Measurements from ENCODE around the gene ITPR2.
"Not testable (repeated sequence)": the region's sequence is repeated elsewhere in the genome, so short reads cannot be mapped to it uniquely, and the experiment has no call there.

ITPR2 gene

GRCh38 chr12:26460361-26460760 lies 372.6 kb downstream of the ITPR2 start:
- Mint-ChIP-seq H3K27ac (no peak overlapping the region), H3K4me1 (no peaks in the 10 kb centered on the region)
- ATAC-seq: no peak

GRCh38 chr12:26455936-26456574 lies 376.9 kb downstream of the ITPR2 start:
- Mint-ChIP-seq H3K27me3 (no peaks in the 10 kb centered on the region), H3K27ac (no peak overlapping the region), H3K4me3 (no peak overlapping the region), H3K9me3 (no peaks in the 10 kb centered on the region), H3K4me1 (no peaks in the 10 kb centered on the region)
- ATAC-seq (no peak), DNase-seq (no peak)

More at GRCh38 chr12:26460361-26460760, 372.6 kb downstream of the ITPR2 start:
- Mint-ChIP-seq H3K4me3 (no peak overlapping the region), H3K27me3 (no peaks in the 10 kb centered on the region), H3K9me3 (no peaks in the 10 kb centered on the region)
- no peak for DNase-seq

- DNase-seq: no peak
- no peaks in the 10 kb centered on the region for H3K27me3 Mint-ChIP-seq
- H3K9me3 Mint-ChIP-seq: no peaks in the 10 kb centered on the region
- H3K4me3 Mint-ChIP-seq: no peak overlapping the region
- ATAC-seq: no peak
- no peaks in the 10 kb centered on the region for H3K4me1 Mint-ChIP-seq
- no peak overlapping the region for H3K27ac Mint-ChIP-seq
Measured at GRCh38 chr12:26453246-26453645, 379.7 kb downstream of the ITPR2 start.

- Mint-ChIP-seq H3K9me3 (no peaks in the 10 kb centered on the region), H3K27me3 (no peaks in the 10 kb centered on the region), H3K4me3 (no peak overlapping the region), H3K4me1 (no peaks in the 10 kb centered on the region), H3K27ac (no peak overlapping the region)
- DNase-seq (no peak), ATAC-seq (no peak)
Measured at GRCh38 chr12:26452511-26452910, 380.5 kb downstream of the ITPR2 start.

- DNase-seq (no peak), ATAC-seq (no peak)
- H3K9me3 Mint-ChIP-seq: no peaks in the 10 kb centered on the region
- H3K4me3 Mint-ChIP-seq: no peak overlapping the region
- H3K4me1 Mint-ChIP-seq: no peaks in the 10 kb centered on the region
- H3K27ac Mint-ChIP-seq: no peak overlapping the region
- no peaks in the 10 kb centered on the region for H3K27me3 Mint-ChIP-seq
Measured at GRCh38 chr12:26451763-26452162, 381.2 kb downstream of the ITPR2 start.

GRCh38 chr12:26445909-26446308 lies 387.1 kb downstream of the ITPR2 start:
- H3K27me3 Mint-ChIP-seq: no peaks in the 10 kb centered on the region
- no peaks in the 10 kb centered on the region for H3K9me3 Mint-ChIP-seq
- no peak overlapping the region for H3K27ac Mint-ChIP-seq
- no peak for DNase-seq
- no peaks in the 10 kb centered on the region for H3K4me1 Mint-ChIP-seq
- ATAC-seq: no peak
- H3K4me3 Mint-ChIP-seq: no peak overlapping the region

- Mint-ChIP-seq H3K9me3 (no peaks in the 10 kb centered on the region), H3K4me1 (no peaks in the 10 kb centered on the region), H3K27me3 (no peaks in the 10 kb centered on the region), H3K27ac (no peak overlapping the region), H3K4me3 (no peak overlapping the region)
- DNase-seq: no peak
- ATAC-seq: no peak
Measured at GRCh38 chr12:26443309-26443708, 389.7 kb downstream of the ITPR2 start.

GRCh38 chr12:26441434-26441833 lies 391.6 kb downstream of the ITPR2 start:
- Mint-ChIP-seq H3K27ac (no peak overlapping the region), H3K27me3 (no peaks in the 10 kb centered on the region), H3K9me3 (no peaks in the 10 kb centered on the region), H3K4me1 (no peaks in the 10 kb centered on the region), H3K4me3 (no peak overlapping the region)
- DNase-seq (no peak), ATAC-seq (no peak)

GRCh38 chr12:26435069-26435404 lies 398.0 kb downstream of the ITPR2 start:
- DNase-seq (no peak), ATAC-seq (no peak)
- Mint-ChIP-seq H3K9me3 (no peaks in the 10 kb centered on the region), H3K27ac (no peak overlapping the region), H3K27me3 (no peaks in the 10 kb centered on the region), H3K4me1 (no peaks in the 10 kb centered on the region), H3K4me3 (no peak overlapping the region)

- ATAC-seq (peak; percentile 79), DNase-seq (peak; percentile 5 to 15)
- no peaks in the 10 kb centered on the region for H3K27me3 Mint-ChIP-seq
- no peak overlapping the region for H3K4me3 Mint-ChIP-seq
- no peaks in the 10 kb centered on the region for H3K9me3 Mint-ChIP-seq
- H3K4me1 Mint-ChIP-seq: no peaks in the 10 kb centered on the region
- H3K27ac Mint-ChIP-seq: no peak overlapping the region
Measured at GRCh38 chr12:26434299-26435068, 398.5 kb downstream of the ITPR2 start.

- H3K27ac Mint-ChIP-seq, H3K9me3 Mint-ChIP-seq: not testable (repeated sequence)
Measured at GRCh38 chr12:26433701-26434100, 399.3 kb downstream of the ITPR2 start.

GRCh38 chr12:26431211-26431610 lies 401.8 kb downstream of the ITPR2 start:
- Mint-ChIP-seq H3K27ac (peak overlapping the region in 1 of 2 donors; percentile 51), H3K9me3 (no peaks in the 10 kb centered on the region), H3K4me1 (no peaks in the 10 kb centered on the region), H3K4me3 (no peak overlapping the region), H3K27me3 (no peaks in the 10 kb centered on the region)
- no peak for ATAC-seq
- no peak for DNase-seq

More at GRCh38 chr12:26433701-26434100, 399.3 kb downstream of the ITPR2 start:
- ATAC-seq, H3K27me3 Mint-ChIP-seq, H3K4me1 Mint-ChIP-seq, H3K4me3 Mint-ChIP-seq, DNase-seq: not testable (repeated sequence)

GRCh38 chr12:26430596-26430995 lies 402.4 kb downstream of the ITPR2 start:
- H3K27ac Mint-ChIP-seq, H3K4me1 Mint-ChIP-seq, DNase-seq, H3K9me3 Mint-ChIP-seq, H3K27me3 Mint-ChIP-seq, H3K4me3 Mint-ChIP-seq, ATAC-seq: not testable (repeated sequence)

GRCh38 chr12:26429070-26429691 lies 403.8 kb downstream of the ITPR2 start:
- no peaks in the 10 kb centered on the region for H3K9me3 Mint-ChIP-seq
- H3K4me3 Mint-ChIP-seq: no peak overlapping the region
- H3K27ac Mint-ChIP-seq: no peak overlapping the region
- no peaks in the 10 kb centered on the region for H3K27me3 Mint-ChIP-seq
- no peaks in the 10 kb centered on the region for H3K4me1 Mint-ChIP-seq
- DNase-seq (no peak), ATAC-seq (no peak)

- H3K27me3 Mint-ChIP-seq: no peaks in the 10 kb centered on the region
- no peaks in the 10 kb centered on the region for H3K9me3 Mint-ChIP-seq
- H3K4me3 Mint-ChIP-seq: no peak overlapping the region
- ATAC-seq (no peak), DNase-seq (no peak)
- H3K4me1 Mint-ChIP-seq: no peaks in the 10 kb centered on the region
- no peak overlapping the region for H3K27ac Mint-ChIP-seq
Measured at GRCh38 chr12:26428420-26428819, 404.6 kb downstream of the ITPR2 start.

GRCh38 chr12:26426652-26427051 lies 406.3 kb downstream of the ITPR2 start:
- H3K27me3 Mint-ChIP-seq: no peaks in the 10 kb centered on the region
- ATAC-seq: no peak
- no peak overlapping the region for H3K27ac Mint-ChIP-seq
- DNase-seq: no peak
- H3K4me1 Mint-ChIP-seq: no peaks in the 10 kb centered on the region
- H3K4me3 Mint-ChIP-seq: no peak overlapping the region
- H3K9me3 Mint-ChIP-seq: no peaks in the 10 kb centered on the region

All from stimulated activated naive CD8-positive, alpha-beta T cell treated with anti-CD3 and anti-CD28 coated beads, Interleukin-15, amount 100 ng/mL, for 72 hours (primary cell).